HG02938 (cell line): Measurements from ENCODE around the gene RAB11FIP4.

Experiments used
- ATAC-seq: cut with Tn5 transposase; IDR thresholded peaks from one replicate; pipeline ENCODE4 v1.9.1; 2021; ENCODE audit warnings: mild to moderate bottlenecking, moderate library complexity; ENCODE audit not compliant: unreplicated experiment

Gene RAB11FIP4

DNA sequence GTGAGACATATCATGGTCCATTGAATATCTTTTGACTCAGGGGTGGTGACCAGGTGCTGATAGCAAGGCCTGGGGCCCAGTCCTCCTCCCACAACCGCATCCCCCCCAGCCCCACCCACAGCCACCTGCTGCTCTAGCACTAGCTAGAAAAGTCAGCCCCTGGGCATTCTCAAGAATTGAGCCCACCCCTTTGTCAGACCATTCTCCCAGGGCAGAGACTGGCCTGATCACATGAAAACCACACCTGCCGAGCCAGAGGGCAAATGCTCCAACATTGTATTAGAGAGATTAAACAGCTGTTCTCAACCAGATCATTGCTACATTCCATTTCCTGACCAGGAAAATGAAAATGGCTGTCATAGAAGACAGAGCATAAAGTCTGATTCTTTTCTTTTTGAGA is 62.4 kb downstream of the RAB11FIP4 start:
- ATAC-seq, result no peak

GRCh38 chr17:31456814-31457213 is 65.3 kb downstream of the RAB11FIP4 start:
- no peak for ATAC-seq

GRCh38 chr17:31457391-31458234 is 66.1 kb downstream of the RAB11FIP4 start:
- ATAC-seq, result no peak

- ATAC-seq, result no peak
Observed at GRCh38 chr17:31458829-31459228, 67.4 kb downstream of the RAB11FIP4 start.

GRCh38 chr17:31459716-31460115 is 68.2 kb downstream of the RAB11FIP4 start:
- ATAC-seq, result no peak

- no peak for ATAC-seq
Observed at GRCh38 chr17:31460226-31460721, 68.8 kb downstream of the RAB11FIP4 start.

- ATAC-seq, result no peak
Observed at GRCh38 chr17:31461227-31461810, 69.8 kb downstream of the RAB11FIP4 start.

DNA sequence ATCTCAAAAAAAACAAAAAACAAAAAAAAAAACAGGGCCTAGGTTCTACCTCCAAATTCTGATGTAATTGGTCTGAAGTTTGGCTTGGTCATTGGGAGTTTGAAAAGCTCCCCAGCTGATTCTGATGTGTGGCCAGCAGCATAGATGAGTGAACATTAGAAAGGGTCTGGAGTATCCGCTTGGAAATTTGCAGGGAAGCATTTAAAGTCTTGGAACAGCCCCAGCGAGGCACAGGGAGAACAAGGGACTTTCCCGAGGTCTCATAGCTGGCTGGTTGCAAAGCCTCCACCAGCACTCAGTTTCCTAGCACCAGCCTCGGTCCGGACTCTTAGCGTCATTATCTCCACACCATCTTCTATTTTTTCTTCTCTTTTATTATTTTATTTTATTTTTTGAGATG is 70.8 kb downstream of the RAB11FIP4 start:
- ATAC-seq, result no peak

GRCh38 chr17:31466096-31466760 is 74.8 kb downstream of the RAB11FIP4 start:
- ATAC-seq, result no peak

DNA sequence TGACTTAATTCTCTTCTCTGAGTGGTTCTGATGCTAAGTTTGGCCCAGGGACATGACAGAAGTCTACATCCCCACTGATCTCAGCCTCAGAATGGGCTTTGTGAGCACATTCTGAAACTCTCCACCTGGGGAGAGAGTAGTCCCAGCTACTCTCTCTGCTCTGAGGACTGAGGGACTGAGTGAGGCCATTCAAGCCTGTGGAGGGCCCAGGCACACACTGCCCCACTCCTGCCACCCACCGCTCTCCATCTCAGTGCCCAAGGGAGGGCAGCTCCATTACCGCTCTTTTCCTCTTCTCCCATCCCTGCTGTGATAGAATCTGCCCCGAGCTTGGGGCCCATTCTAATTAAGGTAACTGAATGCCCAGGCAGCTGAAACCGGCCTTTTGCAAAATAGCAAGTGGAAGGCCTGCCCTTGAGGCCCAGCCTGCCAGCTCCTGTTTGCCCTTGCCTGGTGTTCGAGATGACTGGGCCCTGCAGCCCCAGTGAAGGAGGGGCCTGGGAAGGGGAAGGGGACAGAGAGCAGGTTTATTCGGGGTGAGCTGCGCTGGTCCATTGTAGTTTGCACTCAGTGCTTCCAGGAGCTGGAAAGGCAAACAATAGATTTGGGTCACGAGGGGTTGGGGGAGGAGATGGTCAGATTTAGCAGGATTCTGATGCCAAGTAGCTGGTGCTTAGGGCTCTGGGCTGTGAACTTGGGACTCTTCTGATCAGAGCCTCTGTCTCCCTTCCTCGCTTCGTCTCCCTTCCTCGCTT is 76.2 kb downstream of the RAB11FIP4 start:
- no peak for ATAC-seq

DNA sequence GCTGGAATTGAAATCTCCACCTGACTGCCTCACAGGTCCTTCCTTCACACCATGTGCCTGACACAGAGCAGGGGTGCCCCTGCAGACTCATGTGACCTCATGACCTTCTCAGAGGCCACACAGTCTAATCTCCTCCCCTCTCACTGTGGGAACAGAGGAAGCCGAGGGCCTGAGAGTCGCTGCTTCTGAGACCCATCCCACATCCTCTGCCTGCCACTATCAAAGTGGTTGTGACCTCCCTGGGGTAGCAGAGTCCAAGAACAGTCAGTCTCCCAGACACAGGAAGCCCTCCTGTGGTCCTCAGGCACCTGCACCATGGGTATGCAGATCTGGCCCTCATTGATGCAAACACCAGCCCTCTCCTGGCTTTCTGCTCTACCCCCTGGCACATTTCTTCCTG is 78.5 kb downstream of the RAB11FIP4 start:
- ATAC-seq, result no peak

DNA sequence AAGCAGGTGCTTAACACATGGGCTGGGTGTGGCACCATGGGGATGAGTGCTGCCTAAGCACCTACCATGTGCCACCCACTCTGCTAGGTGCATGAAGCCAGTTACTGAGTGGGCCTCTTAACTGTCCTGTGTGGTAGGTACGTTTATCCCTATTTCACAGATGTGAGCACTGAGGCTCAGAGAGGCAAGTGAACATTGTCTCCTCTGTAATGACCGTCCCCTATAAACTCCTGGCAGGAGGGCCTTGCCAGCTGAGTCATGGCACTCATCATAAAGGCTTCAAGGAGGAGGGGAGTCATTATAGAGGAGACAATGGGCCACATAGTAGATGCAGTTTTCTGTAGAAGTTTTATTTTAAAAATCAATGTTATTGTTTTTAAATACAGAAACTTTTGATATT is 79.1 kb downstream of the RAB11FIP4 start:
- no peak for ATAC-seq

DNA sequence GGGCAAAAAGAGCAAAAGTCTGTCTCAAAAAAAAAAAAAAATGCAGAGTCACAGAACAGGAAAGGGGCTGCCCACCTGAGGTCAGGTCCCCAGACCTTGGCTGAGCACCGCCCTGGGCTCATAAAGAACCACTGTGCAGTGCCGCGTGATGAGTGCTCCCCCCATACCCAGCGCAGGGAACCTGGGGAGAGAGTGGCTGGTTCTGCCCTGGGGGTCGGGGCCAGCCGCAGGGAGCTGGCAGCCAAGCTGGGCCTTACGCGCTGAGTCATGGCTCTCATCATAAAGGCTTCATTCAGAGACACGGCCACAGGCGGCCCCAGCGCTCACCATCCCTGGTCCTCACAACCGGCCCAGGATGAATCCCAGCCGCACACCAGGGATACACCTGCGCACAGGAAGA is 80.7 kb downstream of the RAB11FIP4 start:
- ATAC-seq, result no peak

DNA sequence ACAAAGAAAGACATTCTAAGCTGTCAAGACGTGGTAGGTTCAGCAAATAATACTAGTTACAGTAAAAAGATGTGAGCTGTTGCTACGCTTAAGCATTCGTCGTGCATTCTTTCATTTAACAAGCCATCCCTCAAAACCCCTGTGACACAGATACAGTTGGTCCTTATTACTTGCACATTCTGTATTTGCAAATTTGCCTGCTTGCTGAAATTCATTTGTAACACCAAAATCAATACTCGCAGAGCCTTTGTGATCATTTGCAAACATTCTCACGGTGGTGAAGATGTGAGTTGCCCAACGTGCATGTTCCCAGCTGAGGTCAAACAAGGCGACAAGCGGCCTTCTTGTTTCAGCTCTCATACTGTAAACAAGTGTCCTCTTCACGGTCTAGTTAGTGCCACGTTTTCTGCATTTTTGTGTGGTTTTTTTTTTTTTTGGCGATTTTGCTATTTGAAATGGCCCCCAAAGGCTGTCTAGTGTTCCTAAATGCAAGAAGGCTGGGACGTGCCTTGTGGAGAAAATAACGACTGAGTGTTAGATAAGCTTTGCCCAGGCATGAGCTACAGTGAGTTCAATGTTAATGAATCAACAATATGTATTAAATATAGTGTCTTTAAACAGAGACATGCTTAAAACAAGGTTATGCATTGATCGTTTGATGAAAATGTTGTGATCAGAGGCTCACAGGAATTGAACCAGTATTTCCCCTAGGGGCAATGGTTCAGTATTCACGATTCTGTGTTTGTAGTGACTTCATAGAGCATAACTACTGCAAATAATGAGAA is 84.1 kb downstream of the RAB11FIP4 start:
- no peak for ATAC-seq

DNA sequence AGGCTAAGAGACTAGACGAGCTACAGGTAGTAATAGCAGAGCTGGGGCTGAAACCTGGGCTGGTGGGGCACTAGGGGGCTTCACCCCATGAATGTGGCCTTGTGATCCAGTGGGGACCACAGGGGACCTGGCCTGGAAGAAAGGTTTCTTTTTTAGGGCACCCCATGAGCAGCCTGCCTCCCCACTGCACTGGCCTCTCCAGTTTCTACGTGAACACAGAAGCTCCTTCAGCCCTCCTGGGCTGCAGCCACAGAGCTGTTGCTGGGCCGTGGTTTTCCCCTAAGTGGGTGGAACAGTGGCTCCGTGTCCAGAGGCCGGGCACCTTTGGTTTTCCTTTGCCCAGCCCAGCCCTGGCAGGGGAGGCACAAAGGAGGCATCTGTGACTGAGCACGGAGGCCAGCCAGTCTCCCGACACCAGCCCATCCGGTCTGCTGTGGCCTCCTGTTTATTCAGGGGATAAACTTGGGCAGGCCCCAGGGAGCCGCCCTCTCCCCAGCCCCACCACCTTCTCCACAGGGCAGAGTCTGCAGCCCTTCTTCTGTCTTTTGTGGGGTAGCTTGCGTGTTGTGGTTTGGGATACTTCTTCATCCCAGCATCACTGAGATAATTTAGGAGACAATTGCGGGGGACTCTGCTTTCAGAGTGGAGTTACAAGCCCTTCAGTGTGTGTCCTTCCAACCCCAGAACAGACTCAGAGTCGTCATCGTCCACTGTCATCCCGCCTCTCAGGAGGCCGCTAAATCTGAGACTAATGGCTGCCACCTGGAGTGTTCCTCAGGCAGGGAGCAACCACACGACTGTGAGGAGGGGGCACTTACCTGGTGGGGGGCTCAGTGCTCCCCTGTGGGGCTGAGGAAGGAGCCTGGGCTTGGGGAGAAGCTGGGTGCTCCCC is 85.3 kb downstream of the RAB11FIP4 start:
- no peak for ATAC-seq

- no peak for ATAC-seq
Observed at GRCh38 chr17:31477417-31478055, 86.1 kb downstream of the RAB11FIP4 start.

- ATAC-seq, result no peak
Observed at GRCh38 chr17:31479062-31479408, 87.6 kb downstream of the RAB11FIP4 start.

- ATAC-seq, result no peak
Observed at GRCh38 chr17:31479524-31479923, 88.0 kb downstream of the RAB11FIP4 start.

DNA sequence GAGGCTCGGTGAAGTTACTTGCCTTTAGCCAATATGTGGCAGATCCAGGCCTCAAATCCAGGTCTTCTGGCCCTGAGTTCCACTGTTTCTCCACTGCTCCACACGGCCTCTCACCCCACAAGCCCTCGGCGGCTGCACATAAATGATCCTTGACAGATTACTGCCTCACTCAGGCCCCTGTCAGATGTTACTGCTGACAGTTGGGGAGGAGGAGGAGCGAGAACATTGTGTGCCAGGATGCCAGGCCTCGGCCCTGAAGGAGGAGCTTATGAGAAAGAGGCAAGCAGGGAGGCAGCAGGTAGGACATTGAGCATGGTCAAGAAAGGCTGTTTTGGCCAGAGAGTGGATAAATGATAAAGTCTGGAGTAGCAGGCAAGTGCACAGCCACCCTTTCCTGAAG is 88.6 kb downstream of the RAB11FIP4 start:
- no peak for ATAC-seq
